ENCODE results near the gene PTPN14.

GRCh38 chr1:214386747-214387146 is 164.7 kb downstream of the PTPN14 start:
- no peak for TF ChIP-seq CTCF (IDR thresholded peaks at IDR 0.05; ENCODE audit: low read length)
- no peak for TF ChIP-seq EZH2phosphoT487 (IDR thresholded peaks at IDR 0.05; ENCODE audit: low read length)
